Measurements from ENCODE around the gene OTOF.

- TF ChIP-seq CTCF (IDR thresholded peaks at IDR 0.05): no peak
- TF ChIP-seq POLR2A (IDR thresholded peaks at IDR 0.05): no peak
These were observed 28.5 kb downstream of the OTOF start for GRCh38 chr2:26449278-26450030.
